Left ventricle myocardium inferior (tissue), 1 donor: ENCODE results near the gene NDUFB10. TPM values are rescaled to one million over a fixed set of nuclear protein-coding genes. Genes with fewer than 3 reads are reported as not detected.

Source experiments
- DNase-seq: peaks from one replicate; pipeline ENCODE4 v3.0.0-alpha.2; 2020
- H3K27ac ChIP-seq: fragments of 200-600 bp; replicated peaks from 2 replicates; pipeline ENCODE4 v1.8.0; 2021
- H3K27me3 ChIP-seq: fragments of 200-600 bp; 2 replicates; pipeline ENCODE4 v1.8.0; 2021; ENCODE audit warnings: low read depth
- H3K36me3 ChIP-seq: fragments of 200-600 bp; 2 replicates; pipeline ENCODE4 v1.8.0; 2021
- H3K4me1 ChIP-seq: fragments of 200-600 bp; 2 replicates; pipeline ENCODE4 v1.8.0; 2021
- H3K4me3 ChIP-seq: fragments of 200-600 bp; 2 replicates; pipeline ENCODE4 v1.8.0; 2021; ENCODE audit warnings: mild to moderate bottlenecking, moderate library complexity
- H3K9me3 ChIP-seq: fragments of 200-600 bp; replicated peaks from 2 replicates; pipeline ENCODE4 v1.8.0; 2021
- CTCF ChIP-seq: fragments of 200-600 bp; IDR thresholded peaks from 2 replicates; pipeline ENCODE4 v1.8.0; 2021; ENCODE audit warnings: antibody characterized with exemption, mild to moderate bottlenecking, borderline replicate concordance
- intact Hi-C: fragments of 100-400 bp; cut with micrococcal nuclease; formaldehyde crosslinking; loops from one replicate; pipeline ENCODE4 v1.11.0; 2022
- total RNA-seq: library from RNA; stranded (reverse); fragmentation: NEBNext Ultra II Directional; extraction: Animal tissue kit (Norgen Biotek cat#: 25700); gene quantifications from one replicate; pipeline ENCODE4 v1.2.1, GENCODE V29; 2021
- donor health status: DM: no; HTN: yes; CAD: no; lungs with severe emphysema.

Gene NDUFB10
- total RNA-seq, 1 donor from 2014 or later: 601 TPM

DNA sequence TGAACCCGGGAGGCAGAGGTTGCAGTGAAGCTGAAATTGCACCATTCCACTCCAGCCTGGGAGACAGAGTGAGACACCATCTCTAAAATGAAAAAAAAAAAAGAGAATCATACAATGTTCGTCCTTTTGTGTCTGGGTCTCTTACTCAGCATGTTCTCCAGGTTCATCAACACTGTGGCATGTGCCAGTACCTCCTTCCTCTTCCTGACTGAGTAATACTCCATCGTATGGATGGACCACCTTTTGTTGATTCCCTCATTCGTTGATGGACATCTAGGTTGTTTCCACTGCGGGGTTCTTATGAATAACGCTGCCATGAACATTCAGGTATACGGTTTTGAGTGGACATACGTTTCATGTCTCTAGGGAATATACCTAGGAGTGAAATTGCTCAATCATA, 37.0 kb upstream of the NDUFB10 start:
- Histone ChIP-seq H3K36me3 (no peaks in the 10 kb centered on the region), H3K4me3 (no peak overlapping the region), H3K9me3 (no peaks in the 10 kb centered on the region), H3K4me1 (peaks cover 13% of the 10 kb centered on the region), H3K27me3 (peaks cover 87% of the 10 kb centered on the region), H3K27ac (no peak overlapping the region)
- no peak for TF ChIP-seq CTCF
- intact Hi-C loops: loop anchor here (10.0 kb wide), 1 partner anchor 58 kb away; no protein-coding TSS in a partner anchor
- DNase-seq: no peak

GRCh38 chr16:1923299-1924034, 35.9 kb upstream of the NDUFB10 start:
- intact Hi-C loops: loop anchor here (10.0 kb wide), 1 partner anchor 59 kb away; no protein-coding TSS in a partner anchor
- DNase-seq: no peak

DNA sequence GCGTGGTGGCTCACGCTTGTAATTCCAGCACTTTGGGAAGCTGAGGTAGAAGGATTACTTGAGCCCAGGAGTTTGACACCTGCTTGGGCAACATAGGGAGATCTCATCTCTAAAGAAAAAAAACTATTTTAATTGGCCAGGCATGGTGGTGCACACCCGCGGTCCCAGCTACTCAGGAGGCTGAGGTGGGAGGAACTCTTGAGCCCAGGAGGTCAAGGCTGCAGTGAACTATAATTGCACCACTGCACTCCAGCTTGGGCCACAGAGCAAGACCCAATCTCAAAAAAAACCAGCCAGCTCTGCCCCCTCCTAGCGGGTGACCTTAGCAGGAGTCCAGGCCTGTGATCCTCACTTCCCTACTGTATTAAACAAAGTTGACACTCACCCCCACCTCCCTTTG, 35.2 kb upstream of the NDUFB10 start:
- no peaks in the 10 kb centered on the region for H3K9me3 ChIP-seq
- H3K27ac ChIP-seq: no peak overlapping the region
- no peak for TF ChIP-seq CTCF
- no peaks in the 10 kb centered on the region for H3K36me3 ChIP-seq
- no peak for DNase-seq
- H3K4me3 ChIP-seq: no peak overlapping the region
- intact Hi-C loops: loop anchor here (10.0 kb wide), 1 partner anchor 59 kb away; no protein-coding TSS in a partner anchor
- H3K4me1 ChIP-seq: peaks cover 9% of the 10 kb centered on the region
- peaks cover 71% of the 10 kb centered on the region for H3K27me3 ChIP-seq

More at GRCh38 chr16:1923299-1924034, 35.9 kb upstream of the NDUFB10 start:
- TF ChIP-seq CTCF: no peak
- Histone ChIP-seq H3K27ac (no peak overlapping the region), H3K27me3 (peaks cover 77% of the 10 kb centered on the region), H3K4me3 (no peak overlapping the region), H3K36me3 (no peaks in the 10 kb centered on the region), H3K9me3 (no peaks in the 10 kb centered on the region), H3K4me1 (peaks cover 10% of the 10 kb centered on the region)

GRCh38 chr16:1926271-1926670, 33.1 kb upstream of the NDUFB10 start:
- Histone ChIP-seq H3K36me3 (no peaks in the 10 kb centered on the region), H3K27ac (no peak overlapping the region), H3K9me3 (no peaks in the 10 kb centered on the region), H3K27me3 (peaks cover 49% of the 10 kb centered on the region), H3K4me3 (no peak overlapping the region), H3K4me1 (peaks cover 19% of the 10 kb centered on the region)
- TF ChIP-seq CTCF: no peak
- intact Hi-C loops: loop anchor here (10.0 kb wide), 1 partner anchor 61 kb away; no protein-coding TSS in a partner anchor
- no peak for DNase-seq

DNA sequence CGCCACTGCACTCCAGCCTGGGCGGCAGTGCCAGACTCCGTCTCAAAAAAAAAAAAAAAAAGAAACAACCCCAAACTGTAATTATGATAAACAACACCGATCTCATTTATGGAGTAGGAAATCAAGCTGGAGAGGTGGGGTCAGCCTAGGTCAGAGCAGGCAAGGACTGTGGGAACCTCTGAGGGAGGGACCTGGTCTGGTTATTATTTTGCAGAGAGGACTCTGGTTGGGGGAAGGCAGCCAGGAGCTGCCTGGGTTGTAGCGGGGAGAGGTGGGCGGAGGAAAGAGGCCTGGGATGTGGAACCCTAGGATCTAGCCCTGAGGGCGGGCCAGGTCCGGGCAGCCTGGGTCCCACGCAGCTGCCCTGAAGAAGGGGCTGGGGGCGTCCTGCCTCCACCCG, 30.2 kb upstream of the NDUFB10 start:
- H3K4me1 ChIP-seq: peaks cover 13% of the 10 kb centered on the region
- H3K36me3 ChIP-seq: no peaks in the 10 kb centered on the region
- peaks cover 20% of the 10 kb centered on the region for H3K27me3 ChIP-seq
- peak overlapping the region; percentile 76 for H3K4me3 ChIP-seq
- no peak for TF ChIP-seq CTCF
- intact Hi-C loops: loop anchor here (10.0 kb wide), 1 partner anchor 64 kb away; no protein-coding TSS in a partner anchor
- H3K27ac ChIP-seq: peak overlapping the region; percentile 85
- no peak for DNase-seq
- no peaks in the 10 kb centered on the region for H3K9me3 ChIP-seq
